HepG2 (cell line): ENCODE measurements around the gene TULP3. TPM values are rescaled to one million over a fixed set of nuclear protein-coding genes. Genes with fewer than 3 reads are reported as not detected.

ENCODE experiments used
- ATAC-seq: fragments of 200-7000 bp; cut with Tn5 transposase; 3 replicates; pipeline ENCODE4 v1.9.1; 2020; ENCODE audit warnings: mild to moderate bottlenecking, moderate library complexity
- BruUV-seq: library from RNA; stranded (reverse); fragments of 400-500 nt; replicated peaks from 2 replicates; lab custom pipeline; 2021; lab: Mats Ljungman, UMichigan
- CTCF ChIA-PET: fragments of 300-600 bp; formaldehyde crosslinking; extraction: SDS; loops from one replicate; lab custom pipeline; 2021; ENCODE audit warnings: low total read pairs, inconsistent platforms, low intra/inter-chr PET ratio; lab: Yijun Ruan, JAX
- POLR2A ChIA-PET: fragments of 350-600 bp; sonication (Branson Sonifier 250); formaldehyde crosslinking; loops from one replicate; lab custom pipeline; 2020; ENCODE audit warnings: antibody characterized with exemption, inconsistent platforms; lab: Yijun Ruan, JAX
- DNase-seq: peaks from one replicate; pipeline ENCODE4 v3.0.0-alpha.2; 2015; ENCODE audit warnings: low spot score
- FAIRE-seq: peaks from 3 replicates; lab custom pipeline; 2011; peaks lifted over from hg19 to GRCh38; lab: Jason Lieb, UNC
- H2AFZ ChIP-seq: one replicate; pipeline ENCODE4 v1.6.1; 2011; ENCODE audit warnings: low read length, inconsistent platforms
- H3K27ac ChIP-seq: fragments of 300-600 bp; 3 replicates; pipeline ENCODE4 v1.8.0; 2011; ENCODE audit warnings: mixed run types, mild to moderate bottlenecking, mixed read lengths, low read length, inconsistent platforms; ENCODE audit not compliant: insufficient read depth; ENCODE audit errors: extremely low read length
- H3K27me3 ChIP-seq, 2 experiments: fragments of 200-600 bp in 1 of 2; 2 replicates in 1 of 2; 3 replicates in 1 of 2; pipeline versions ENCODE4 v1.6.0 to v1.8.0; 2011; ENCODE audit warnings: low read length in 2 of 2, mild to moderate bottlenecking in 2 of 2, moderate library complexity in 2 of 2, inconsistent platforms in 1 of 2; ENCODE audit not compliant: insufficient read depth in 2 of 2, control insufficient read depth in 1 of 2
- H3K36me3 ChIP-seq, 2 experiments: fragments of 200-600 bp in 1 of 2; replicated peaks in 1 of 2; 2 replicates in 1 of 2; 3 replicates in 1 of 2; pipeline versions ENCODE4 v1.5.1 to v1.8.0; 2011; ENCODE audit warnings: low read length in 2 of 2, inconsistent platforms in 1 of 2; ENCODE audit not compliant: insufficient read depth in 2 of 2, control insufficient read depth in 1 of 2
- H3K4me1 ChIP-seq: 2 replicates; pipeline ENCODE4 v1.5.1; 2012; ENCODE audit warnings: low read length, inconsistent platforms; ENCODE audit not compliant: insufficient read depth
- H3K4me2 ChIP-seq: 2 replicates; pipeline ENCODE4 v1.6.0; 2011; ENCODE audit warnings: low read depth, low read length, inconsistent platforms
- H3K4me3 ChIP-seq, 3 experiments: fragments of 200-600 bp in 1 of 3; sonication (generic), shearing (Covaris generic) in 1 of 3; replicated peaks in 1 of 3; 2 replicates each; pipeline ENCODE4 v1.5.1; 2011 to 2016; ENCODE audit warnings: low read length in 3 of 3, inconsistent platforms in 2 of 3, low read depth in 2 of 3, mild to moderate bottlenecking in 2 of 3, control low read depth in 1 of 3, mixed read lengths in 1 of 3; ENCODE audit not compliant: insufficient read depth in 1 of 3
- H3K79me2 ChIP-seq: one replicate; pipeline ENCODE4 v1.6.1; 2011; ENCODE audit warnings: low read length, inconsistent platforms; ENCODE audit not compliant: insufficient read depth
- H3K9ac ChIP-seq: 2 replicates; pipeline ENCODE4 v1.6.0; 2011; ENCODE audit warnings: mild to moderate bottlenecking, low read depth, low read length, inconsistent platforms; ENCODE audit not compliant: insufficient read depth
- H3K9me3 ChIP-seq: 2 replicates; pipeline ENCODE4 v1.5.1; 2012; ENCODE audit warnings: mild to moderate bottlenecking, low read length
- H4K20me1 ChIP-seq: 2 replicates; pipeline ENCODE4 v1.6.0; 2011; ENCODE audit warnings: inconsistent platforms, mild to moderate bottlenecking, low read length, moderate library complexity; ENCODE audit not compliant: insufficient read depth
- HNRNPLL ChIP-seq: fragments of 200-400 bp; formaldehyde crosslinking; IDR thresholded peaks from 2 replicates; pipeline ENCODE4 v1.6.1; 2017; ENCODE audit warnings: mild to moderate bottlenecking, low read depth, low read length; ENCODE audit not compliant: poor library complexity, severe bottlenecking
- POLR2A ChIP-seq, 2 experiments: IDR thresholded peaks; 2 replicates each; pipeline ENCODE4 v1.6.1; 2011; ENCODE audit warnings: low read depth in 2 of 2, low read length in 2 of 2, mild to moderate bottlenecking in 1 of 2, moderate library complexity in 1 of 2; ENCODE audit not compliant: insufficient read depth in 1 of 2
- RBM22 ChIP-seq: fragments of 200-400 bp; formaldehyde crosslinking; optimal IDR thresholded peaks from 2 replicates; pipeline ENCODE3; 2017; ENCODE audit warnings: mild to moderate bottlenecking, low read length, moderate library complexity
- WGBS: methylation state at CpG from one replicate; pipeline ENCODE4 v1.1.6; 2017; ENCODE audit warnings: low lambda C conversion rate; 5-methylcytosine and 5-hydroxymethylcytosine counted together
- in situ Hi-C: cut with HindIII; loops from 2 replicates; pipeline ENCODE4 v1.10.0; 2017; ENCODE audit warnings: low pct_unique_long_range_greater_than_20kb; ENCODE audit not compliant: extremely low pct_ligation_motif_present
- intact Hi-C: fragments of 100-400 bp; cut with micrococcal nuclease; formaldehyde crosslinking; loops from one replicate; pipeline ENCODE4 v1.10.0; 2022; ENCODE audit not compliant: unreplicated experiment
- polyA plus RNA-seq, 8 experiments: library from polyadenylated mRNA; depleted of rRNA in 3 of 8; stranded (reverse) in 7 of 8; unstranded in 1 of 8; fragments of >200 nt; fragmentation: Illumina TruSeq in 4 of 8; extraction: Trizol in 4 of 8; gene quantifications; 2 replicates each; pipeline versions ENCODE4 v1.2.1 to v1.2.3, GENCODE V29; 2011 to 2016; ENCODE audit warnings: low read depth in 4 of 8, missing spikeins in 1 of 8, mixed read lengths in 1 of 8; ENCODE audit not compliant: insufficient read depth in 1 of 8
- total RNA-seq, 5 experiments: library from RNA; depleted of rRNA; stranded (reverse); fragments of >200 nt; fragmentation: Illumina TruSeq; extraction: Trizol; gene quantifications; 2 replicates each; pipeline ENCODE4 v1.2.3, GENCODE V29; 2016; ENCODE audit warnings: low read depth in 1 of 5
- TF ChIP-seq, protein P1 (sequence below): IDR thresholded peaks from 2 replicates; pipeline ENCODE4 v1.6.1; 2016; ENCODE audit warnings: missing compliant biosample characterization, missing genetic modification reagents, borderline replicate concordance
- TF ChIP-seq, protein P2 (sequence below): sonication (generic); formaldehyde crosslinking; IDR thresholded peaks from 2 replicates; pipeline ENCODE4 v1.4.0; 2020; ENCODE audit warnings: mild to moderate bottlenecking, missing genetic modification reagents

TULP3 gene
- total and polyA plus RNA-seq, 2 of the 13 experiments (the other 11 are each of a cell fraction or from before 2014, with no cell fraction given): 11.2 to 13.2 TPM

GRCh38 chr12:2857576-2857975 lies 33.1 kb upstream of the TULP3 start:
- ChIA-PET CTCF (no interaction called here), POLR2A (no interaction called here)
- no peak overlapping the region for H3K27ac ChIP-seq

More at GRCh38 chr12:2857576-2857975, 33.1 kb upstream of the TULP3 start:
- FAIRE-seq (no peak), DNase-seq (no peak), ATAC-seq (no peak)
- H3K27me3 ChIP-seq: no peaks in the 10 kb centered on the region
- in situ Hi-C loops: no loop called here
- intact Hi-C loops: no loop called here
- H3K4me3 ChIP-seq: no peak overlapping the region
- no peak overlapping the region for H2AFZ ChIP-seq
- BruUV-seq: no TSS peak
- H3K9me3 ChIP-seq: no peaks in the 10 kb centered on the region
- no peak overlapping the region for H3K4me2 ChIP-seq
- TF ChIP-seq HNRNPLL: no peak
- TF ChIP-seq POLR2A (IDR thresholded peaks at IDR 0.05; ENCODE audit: insufficient read depth in 1 of 2, low read depth in 2 of 2, low read length in 2 of 2): peak in 1 of 2 experiments; percentile 9; a peak in 1 of 4 replicates
- TF ChIP-seq, protein P1, sequence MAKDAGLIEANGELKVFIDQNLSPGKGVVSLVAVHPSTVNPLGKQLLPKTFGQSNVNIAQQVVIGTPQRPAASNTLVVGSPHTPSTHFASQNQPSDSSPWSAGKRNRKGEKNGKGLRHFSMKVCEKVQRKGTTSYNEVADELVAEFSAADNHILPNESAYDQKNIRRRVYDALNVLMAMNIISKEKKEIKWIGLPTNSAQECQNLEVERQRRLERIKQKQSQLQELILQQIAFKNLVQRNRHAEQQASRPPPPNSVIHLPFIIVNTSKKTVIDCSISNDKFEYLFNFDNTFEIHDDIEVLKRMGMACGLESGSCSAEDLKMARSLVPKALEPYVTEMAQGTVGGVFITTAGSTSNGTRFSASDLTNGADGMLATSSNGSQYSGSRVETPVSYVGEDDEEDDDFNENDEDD (CRISPR knock-in tag): no peak
- TF ChIP-seq, protein P2, sequence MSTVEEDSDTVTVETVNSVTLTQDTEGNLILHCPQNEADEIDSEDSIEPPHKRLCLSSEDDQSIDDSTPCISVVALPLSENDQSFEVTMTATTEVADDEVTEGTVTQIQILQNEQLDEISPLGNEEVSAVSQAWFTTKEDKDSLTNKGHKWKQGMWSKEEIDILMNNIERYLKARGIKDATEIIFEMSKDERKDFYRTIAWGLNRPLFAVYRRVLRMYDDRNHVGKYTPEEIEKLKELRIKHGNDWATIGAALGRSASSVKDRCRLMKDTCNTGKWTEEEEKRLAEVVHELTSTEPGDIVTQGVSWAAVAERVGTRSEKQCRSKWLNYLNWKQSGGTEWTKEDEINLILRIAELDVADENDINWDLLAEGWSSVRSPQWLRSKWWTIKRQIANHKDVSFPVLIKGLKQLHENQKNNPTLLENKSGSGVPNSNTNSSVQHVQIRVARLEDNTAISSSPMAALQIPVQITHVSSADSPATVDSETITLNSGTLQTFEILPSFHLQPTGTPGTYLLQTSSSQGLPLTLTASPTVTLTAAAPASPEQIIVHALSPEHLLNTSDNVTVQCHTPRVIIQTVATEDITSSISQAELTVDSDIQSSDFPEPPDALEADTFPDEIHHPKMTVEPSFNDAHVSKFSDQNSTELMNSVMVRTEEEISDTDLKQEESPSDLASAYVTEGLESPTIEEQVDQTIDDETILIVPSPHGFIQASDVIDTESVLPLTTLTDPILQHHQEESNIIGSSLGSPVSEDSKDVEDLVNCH (CRISPR knock-in tag): no peak
- TF ChIP-seq RBM22: peak; percentile 62
- H3K4me1 ChIP-seq: peaks cover 12% of the 10 kb centered on the region
- peaks cover 6 to 36% of the 10 kb centered on the region in 2 experiments for H3K36me3 ChIP-seq
- no peak overlapping the region for H3K9ac ChIP-seq
- no peaks in the 10 kb centered on the region for H4K20me1 ChIP-seq
- H3K79me2 ChIP-seq: no peaks in the 10 kb centered on the region
- 99% methylated on average over 7 of the region's 7 CpGs for WGBS
